ENCODE results near the gene HSPB7.
A peak's percentile ranks its signal among the peaks of the same experiment; 100 is the strongest.

Gene HSPB7

GRCh38 chr1:15972409-15972808 is 45.4 kb downstream of the HSPB7 start:
- TF ChIP-seq FOXP2 (optimal IDR thresholded peaks at IDR 0.05; ENCODE audit: control extremely low read depth, extremely low read length, insufficient read depth): no peak
- TF ChIP-seq POLR2AphosphoS5 (IDR thresholded peaks at IDR 0.05; ENCODE audit: borderline replicate concordance, low read depth, low read length): no peak
- no peak for TF ChIP-seq EZH2 (IDR thresholded peaks at IDR 0.05)
- Histone ChIP-seq H3K4me3 (no peak overlapping the region), H3K27ac (no peak overlapping the region), H3K36me3 (ENCODE audit: insufficient read depth, low read length) (peaks cover 48% of the 10 kb centered on the region), H3K9ac (ENCODE audit: insufficient read length) (no peak overlapping the region), H3K9me3 (ENCODE audit: low read depth, low read length) (peaks cover 5% of the 10 kb centered on the region; the same call in 1 of the 2 replicates)
- DNase-seq (ENCODE audit: low read depth, low spot score): no peak

- peaks cover 48% of the 10 kb centered on the region for H3K36me3 ChIP-seq (ENCODE audit: insufficient read depth, low read length)
- no peak for TF ChIP-seq POLR2AphosphoS5 (IDR thresholded peaks at IDR 0.05; ENCODE audit: borderline replicate concordance, low read depth, low read length)
- TF ChIP-seq FOXP2 (optimal IDR thresholded peaks at IDR 0.05; ENCODE audit: control extremely low read depth, extremely low read length, insufficient read depth): no peak
- TF ChIP-seq EZH2 (IDR thresholded peaks at IDR 0.05): no peak
- no peak overlapping the region for H3K4me3 ChIP-seq
Observed at GRCh38 chr1:15970911-15971310, 46.9 kb downstream of the HSPB7 start.

GRCh38 chr1:15969321-15969880 is 48.4 kb downstream of the HSPB7 start:
- no peak overlapping the region for H3K4me3 ChIP-seq

More at GRCh38 chr1:15970911-15971310, 46.9 kb downstream of the HSPB7 start:
- DNase-seq (ENCODE audit: low read depth, low spot score): no peak
- H3K27ac ChIP-seq: no peak overlapping the region
- no peak overlapping the region for H3K9ac ChIP-seq (ENCODE audit: insufficient read length)
- peaks cover 5% of the 10 kb centered on the region; the same call in 1 of the 2 replicates for H3K9me3 ChIP-seq (ENCODE audit: low read depth, low read length)

DNA sequence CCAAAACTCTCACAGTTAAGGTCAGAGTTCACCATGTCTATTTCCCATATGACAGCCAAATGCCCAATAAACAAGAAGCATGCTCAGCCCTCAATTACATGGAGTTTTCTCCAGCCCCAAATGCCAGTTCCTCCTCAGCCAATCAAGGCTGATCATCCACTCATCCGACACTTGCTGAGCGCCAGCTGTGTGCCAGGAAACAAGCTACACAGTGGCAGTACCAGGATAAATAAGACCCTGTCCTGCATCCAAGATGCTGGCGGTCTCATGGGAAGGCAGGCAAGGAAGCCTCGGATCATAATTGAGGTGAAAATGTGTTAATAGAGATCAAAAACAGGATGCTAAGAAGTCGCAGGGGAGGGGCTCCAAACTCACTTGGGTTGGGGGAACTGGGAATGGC is 49.7 kb downstream of the HSPB7 start:
- DNase-seq (ENCODE audit: low read depth, low spot score): no peak
- no peak for TF ChIP-seq FOXP2 (optimal IDR thresholded peaks at IDR 0.05; ENCODE audit: control extremely low read depth, extremely low read length, insufficient read depth)
- no peak for TF ChIP-seq POLR2AphosphoS5 (IDR thresholded peaks at IDR 0.05; ENCODE audit: borderline replicate concordance, low read depth, low read length)
- TF ChIP-seq EZH2 (IDR thresholded peaks at IDR 0.05): no peak
- no peak overlapping the region for H3K9ac ChIP-seq (ENCODE audit: insufficient read length)
- no peak overlapping the region for H3K27ac ChIP-seq
- peaks cover 45% of the 10 kb centered on the region for H3K36me3 ChIP-seq (ENCODE audit: insufficient read depth, low read length)
- no peak overlapping the region for H3K4me3 ChIP-seq
- peaks cover 5% of the 10 kb centered on the region; the same call in 1 of the 2 replicates for H3K9me3 ChIP-seq (ENCODE audit: low read depth, low read length)

More at GRCh38 chr1:15969321-15969880, 48.4 kb downstream of the HSPB7 start:
- TF ChIP-seq FOXP2 (optimal IDR thresholded peaks at IDR 0.05; ENCODE audit: control extremely low read depth, extremely low read length, insufficient read depth) (no peak), EZH2 (IDR thresholded peaks at IDR 0.05) (no peak), POLR2AphosphoS5 (IDR thresholded peaks at IDR 0.05; ENCODE audit: borderline replicate concordance, low read depth, low read length) (no peak)
- Histone ChIP-seq H3K9ac (ENCODE audit: insufficient read length) (no peak overlapping the region), H3K27ac (no peak overlapping the region), H3K9me3 (ENCODE audit: low read depth, low read length) (peaks cover 5% of the 10 kb centered on the region; the same call in 1 of the 2 replicates), H3K36me3 (ENCODE audit: insufficient read depth, low read length) (peaks cover 48% of the 10 kb centered on the region)
- DNase-seq (ENCODE audit: low read depth, low spot score): no peak

DNA sequence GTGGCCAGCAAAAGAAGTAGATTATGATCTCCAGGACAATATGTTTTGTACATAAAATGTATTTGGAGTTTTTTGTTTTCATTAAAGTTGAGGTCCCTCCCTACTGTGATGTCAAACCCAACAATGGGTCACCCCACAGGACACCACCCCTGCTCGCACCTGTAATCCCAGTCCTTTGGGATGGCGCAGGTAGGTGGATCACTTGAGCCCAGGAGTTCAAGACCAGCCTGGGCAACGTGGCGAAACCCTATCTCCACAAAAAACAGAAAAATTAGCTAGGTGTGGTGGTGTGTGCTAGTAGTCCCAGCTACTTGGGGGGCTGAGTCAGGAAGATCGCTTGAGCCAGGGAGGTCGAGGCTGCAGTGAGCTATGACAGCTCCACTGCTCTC is 50.9 kb downstream of the HSPB7 start:
- TF ChIP-seq POLR2AphosphoS5 (IDR thresholded peaks at IDR 0.05; ENCODE audit: borderline replicate concordance, low read depth, low read length) (no peak), EZH2 (IDR thresholded peaks at IDR 0.05) (no peak), FOXP2 (optimal IDR thresholded peaks at IDR 0.05; ENCODE audit: control extremely low read depth, extremely low read length, insufficient read depth) (no peak)
- no peak overlapping the region for H3K4me3 ChIP-seq
- peaks cover 5% of the 10 kb centered on the region; the same call in 1 of the 2 replicates for H3K9me3 ChIP-seq (ENCODE audit: low read depth, low read length)
- no peak overlapping the region for H3K27ac ChIP-seq
- no peak for DNase-seq (ENCODE audit: low read depth, low spot score)
- no peak overlapping the region for H3K9ac ChIP-seq (ENCODE audit: insufficient read length)
- H3K36me3 ChIP-seq (ENCODE audit: insufficient read depth, low read length): peaks cover 33% of the 10 kb centered on the region

GRCh38 chr1:15966081-15966955 is 51.5 kb downstream of the HSPB7 start:
- peaks cover 5% of the 10 kb centered on the region; the same call in 1 of the 2 replicates for H3K9me3 ChIP-seq (ENCODE audit: low read depth, low read length)
- no peak for DNase-seq (ENCODE audit: low read depth, low spot score)
- peak overlapping the region; percentile 11; the same call in 1 of the 2 replicates for H3K4me3 ChIP-seq
- H3K27ac ChIP-seq: peak overlapping the region; percentile 61
- peaks cover 27% of the 10 kb centered on the region for H3K36me3 ChIP-seq (ENCODE audit: insufficient read depth, low read length)
- no peak overlapping the region for H3K9ac ChIP-seq (ENCODE audit: insufficient read length)
- no peak for TF ChIP-seq POLR2AphosphoS5 (IDR thresholded peaks at IDR 0.05; ENCODE audit: borderline replicate concordance, low read depth, low read length)
- no peak for TF ChIP-seq FOXP2 (optimal IDR thresholded peaks at IDR 0.05; ENCODE audit: control extremely low read depth, extremely low read length, insufficient read depth)
- TF ChIP-seq EZH2 (IDR thresholded peaks at IDR 0.05): no peak

- peaks cover 23% of the 10 kb centered on the region for H3K36me3 ChIP-seq (ENCODE audit: insufficient read depth, low read length)
- no peak for DNase-seq (ENCODE audit: low read depth, low spot score)
- TF ChIP-seq FOXP2 (optimal IDR thresholded peaks at IDR 0.05; ENCODE audit: control extremely low read depth, extremely low read length, insufficient read depth) (no peak), EZH2 (IDR thresholded peaks at IDR 0.05) (no peak), POLR2AphosphoS5 (IDR thresholded peaks at IDR 0.05; ENCODE audit: borderline replicate concordance, low read depth, low read length) (no peak)
- H3K9me3 ChIP-seq (ENCODE audit: low read depth, low read length): peaks cover 5% of the 10 kb centered on the region; the same call in 1 of the 2 replicates
- H3K27ac ChIP-seq: peak overlapping the region; percentile 61; the same call in 1 of the 2 replicates
- H3K9ac ChIP-seq (ENCODE audit: insufficient read length): no peak overlapping the region
- H3K4me3 ChIP-seq: peak overlapping the region; percentile 11; the same call in 1 of the 2 replicates
Observed at GRCh38 chr1:15965228-15965767, 52.5 kb downstream of the HSPB7 start.
